T-helper 2 cell treated with Interferon-gamma antibody and Interleukin-4, amounts not matched to agents 100 ng/mL and 5 ng/mL, for 36 hours (primary cell): ENCODE data around the gene NGFR. TPM values are rescaled to one million over a fixed set of nuclear protein-coding genes. Genes with fewer than 3 reads are reported as not detected.

Experiments
- intact Hi-C: fragments of 100-400 bp; cut with micrococcal nuclease; formaldehyde crosslinking; loops from one replicate; pipeline ENCODE4 v1.15.1; 2023
- total RNA-seq: library from RNA; stranded (reverse); gene quantifications from 2 replicates; pipeline ENCODE4 v1.2.3, GENCODE V29; 2022

The NGFR gene
- total RNA-seq, 1 donor from 2014 or later: 0.11 TPM

DNA sequence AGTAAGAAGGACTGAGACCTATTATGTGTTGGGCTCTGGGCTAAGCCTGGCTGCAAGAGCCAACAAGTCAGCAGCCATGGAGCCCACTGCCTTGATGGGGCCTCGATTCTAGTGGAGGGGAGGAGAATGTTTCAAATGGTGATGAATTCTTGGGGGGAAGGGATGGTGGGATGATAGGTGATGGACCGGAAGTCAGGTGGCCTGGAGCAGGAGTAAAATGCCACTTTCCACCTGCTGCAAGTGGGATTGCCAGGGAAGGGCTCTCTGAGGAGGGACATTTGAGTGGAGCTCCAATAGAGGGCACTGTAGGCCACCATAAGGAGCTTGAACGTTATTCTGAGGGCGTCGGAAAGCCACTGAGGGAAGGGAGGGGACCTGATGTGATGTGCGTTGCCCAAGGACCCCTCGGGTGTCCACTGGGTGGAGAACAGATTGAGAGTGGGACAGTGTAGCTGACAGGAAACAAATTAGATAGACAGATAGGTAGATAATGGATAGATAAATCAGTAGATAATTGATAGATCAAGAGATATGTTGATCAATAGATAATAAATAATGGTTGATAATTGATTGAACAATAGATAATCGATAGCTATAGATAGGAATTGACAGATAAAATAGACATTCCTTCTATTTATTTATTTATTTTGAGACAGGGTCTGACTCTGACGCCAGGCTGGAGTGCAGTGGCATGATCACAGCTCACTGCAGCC lies 62.4 kb downstream of the NGFR start:
- intact Hi-C loops: no loop called here

Other genes with a start within 250 kb of the NGFR start
- gene ZNF652, start 133.0 kb upstream of the NGFR start, total RNA-seq: 22.0 and 23.6 TPM in 2 replicates
- gene PHB1, start 80.4 kb upstream of the NGFR start, total RNA-seq: 188 and 189 TPM in 2 replicates
- gene NXPH3, start 80.6 kb downstream of the NGFR start, total RNA-seq: not detected in 2 replicates
- 60.9 and 63.6 TPM in 2 replicates for gene SPOP, start 182.8 kb downstream of the NGFR start, total RNA-seq
- gene SLC35B1, start 212.7 kb downstream of the NGFR start, total RNA-seq: 80.8 and 84.5 TPM in 2 replicates